CMK (cell line): ENCODE results near the gene MGAT4B.

Source experiments
- DNase-seq: peaks from one replicate; pipeline ENCODE4 v3.0.0-alpha.2; 2010; ENCODE audit warnings: low read depth

Gene MGAT4B

DNA sequence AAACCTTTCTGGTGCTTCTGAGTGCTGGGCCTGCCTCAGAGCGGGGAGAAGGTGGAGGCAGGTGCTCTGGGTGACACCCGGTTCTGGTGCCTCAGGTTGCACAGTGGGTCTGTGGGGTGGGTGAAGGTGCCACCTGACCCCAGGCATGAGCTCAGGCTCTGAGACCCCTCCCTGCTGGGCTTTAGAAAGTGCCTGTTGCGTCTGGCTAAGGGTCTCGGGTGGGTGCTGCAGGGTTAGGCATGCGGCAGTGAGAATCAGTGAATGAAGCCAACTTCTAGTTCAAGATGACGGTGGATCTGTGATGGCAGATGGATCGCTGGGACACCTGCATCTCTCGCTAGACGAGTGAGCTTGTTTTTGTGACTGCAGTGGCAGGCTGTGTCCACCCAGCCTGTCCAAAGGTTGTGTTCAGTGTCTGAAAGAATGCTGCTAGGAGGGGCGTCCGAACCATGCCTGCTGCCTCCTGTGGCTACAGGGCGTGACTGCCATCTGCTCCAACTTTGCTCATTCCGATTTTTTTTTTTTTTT lies 19.1 kb upstream of the MGAT4B start:
- DNase-seq: no peak

DNA sequence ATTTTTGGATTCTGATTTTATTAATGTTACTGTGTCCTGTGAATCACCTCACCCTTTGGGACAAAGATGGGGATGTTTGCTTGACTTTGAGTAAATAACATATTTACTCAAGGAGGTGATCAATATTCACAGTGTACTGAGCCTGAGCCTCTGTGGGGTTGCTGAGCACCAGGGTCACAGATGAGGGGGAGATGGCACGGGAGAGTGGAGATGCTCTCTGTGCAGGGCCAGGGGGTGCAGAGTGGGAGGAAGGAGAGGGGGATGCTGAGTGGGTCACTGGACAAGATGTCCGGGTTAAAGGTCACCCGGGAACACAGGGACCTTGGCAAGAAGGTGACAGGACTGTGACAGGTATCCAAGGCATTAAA lies 18.1 kb upstream of the MGAT4B start:
- DNase-seq: no peak

DNA sequence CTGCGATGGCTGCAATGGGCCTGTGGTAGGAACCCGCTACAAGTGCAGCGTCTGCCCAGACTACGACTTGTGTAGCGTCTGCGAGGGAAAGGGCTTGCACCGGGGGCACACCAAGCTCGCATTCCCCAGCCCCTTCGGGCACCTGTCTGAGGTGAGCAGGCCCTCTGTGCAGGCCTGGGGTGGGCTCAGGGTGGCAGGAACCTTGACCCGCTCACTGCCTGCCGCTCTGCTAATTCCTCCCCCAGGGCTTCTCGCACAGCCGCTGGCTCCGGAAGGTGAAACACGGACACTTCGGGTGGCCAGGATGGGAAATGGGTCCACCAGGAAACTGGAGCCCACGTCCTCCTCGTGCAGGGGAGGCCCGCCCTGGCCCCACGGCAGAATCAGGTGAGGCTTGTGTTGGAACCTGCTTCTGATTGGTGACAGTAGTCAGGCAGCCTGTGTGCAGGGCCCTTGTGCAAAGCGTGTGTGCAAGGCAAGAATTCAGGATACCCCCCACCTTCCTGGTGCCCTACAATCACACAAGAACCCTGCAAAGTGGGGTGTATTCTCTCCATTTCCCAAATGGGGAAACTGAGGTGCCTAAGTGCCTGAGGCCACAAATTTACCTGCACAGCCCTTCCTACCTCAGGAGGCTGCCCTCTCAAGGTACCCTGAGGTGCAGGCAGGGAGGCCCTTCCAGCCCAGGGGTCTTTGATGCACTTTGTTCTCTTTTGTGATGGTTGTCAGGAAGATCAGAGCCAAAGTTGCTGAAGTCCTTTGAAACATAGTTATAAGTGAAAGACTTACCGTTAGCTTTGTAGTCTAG lies 17.5 kb upstream of the MGAT4B start:
- no peak for DNase-seq

DNA sequence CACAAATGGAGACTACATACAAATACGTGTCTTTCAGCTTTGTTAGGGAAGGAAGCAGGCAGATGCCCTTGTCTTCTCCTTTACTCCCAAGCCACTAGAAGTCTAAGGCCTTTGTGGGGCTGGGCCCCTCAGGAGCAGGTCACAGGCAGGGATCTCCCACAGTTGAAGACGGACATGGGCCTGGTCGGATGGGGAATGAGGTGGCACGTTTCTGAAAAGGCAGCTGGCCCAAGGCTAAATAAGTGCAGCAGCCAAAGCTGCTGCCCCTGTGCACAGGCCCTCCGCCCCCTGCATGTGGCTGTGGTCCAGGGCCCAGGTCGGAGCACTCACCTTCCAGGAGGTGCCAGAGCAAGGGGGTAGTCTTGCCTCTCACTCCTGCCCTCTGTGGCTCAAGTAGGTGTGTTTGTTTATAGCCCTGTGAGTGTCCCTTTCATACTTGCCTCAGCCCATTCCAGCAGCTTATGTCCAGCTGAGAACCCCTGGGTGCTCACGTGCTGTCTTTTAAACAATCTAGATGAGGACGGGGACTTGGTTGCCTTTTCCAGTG lies 15.9 kb upstream of the MGAT4B start:
- DNase-seq: no peak

DNA sequence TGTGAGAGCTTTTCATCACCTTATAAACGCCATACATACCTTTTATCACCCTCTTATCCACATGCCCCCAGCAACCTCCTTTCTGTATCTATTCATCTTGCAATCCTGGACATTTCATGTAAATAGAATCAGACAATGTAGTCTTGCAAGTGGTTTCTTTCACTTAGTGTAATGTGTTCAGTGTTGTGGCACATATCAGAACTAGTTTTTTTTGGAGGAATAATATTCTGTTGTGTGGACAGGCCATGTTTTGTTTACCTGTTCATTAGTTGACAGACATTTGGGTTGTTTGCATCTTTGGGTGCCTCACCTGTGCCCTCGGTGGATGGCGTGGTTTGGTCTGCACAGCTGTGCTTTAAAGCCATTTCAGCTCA lies 15.4 kb upstream of the MGAT4B start:
- no peak for DNase-seq

DNA sequence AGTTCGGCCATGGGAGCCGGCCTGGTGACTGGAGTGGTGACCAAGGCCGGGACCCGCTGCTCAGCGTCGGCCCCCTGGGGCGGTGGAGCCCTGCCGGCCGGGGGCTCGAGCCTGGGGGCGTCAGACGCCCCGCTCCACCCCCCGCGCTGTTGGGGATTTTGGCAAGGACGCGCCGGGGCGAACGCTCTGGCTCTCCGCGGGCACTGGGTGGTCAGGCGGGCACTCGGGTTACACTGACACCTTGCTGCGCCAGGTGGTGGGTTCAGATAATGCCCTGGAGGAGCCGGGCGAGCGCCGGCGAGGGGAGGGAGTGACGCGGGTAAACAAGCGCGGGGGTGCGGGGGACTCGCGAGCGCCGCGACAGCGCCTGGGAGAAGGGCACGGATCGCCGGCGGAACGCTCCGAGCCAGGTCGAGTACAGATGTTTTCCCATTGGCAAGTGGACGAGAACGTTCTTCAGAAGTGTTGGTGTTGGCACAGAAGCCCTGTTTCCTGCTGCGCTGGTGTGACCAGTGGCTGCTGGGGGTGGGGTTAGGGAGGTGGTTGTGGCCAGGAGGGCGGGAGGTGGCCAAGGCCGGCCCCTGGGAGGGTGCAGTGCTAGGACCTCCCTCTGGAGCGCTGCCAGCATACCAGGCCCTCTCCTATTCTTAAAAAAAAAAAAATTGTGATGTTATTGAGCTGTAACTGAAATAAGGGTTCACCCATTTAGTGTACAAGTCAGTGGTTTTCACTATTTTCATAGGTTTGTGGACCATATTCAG lies 14.8 kb upstream of the MGAT4B start:
- DNase-seq: no peak

DNA sequence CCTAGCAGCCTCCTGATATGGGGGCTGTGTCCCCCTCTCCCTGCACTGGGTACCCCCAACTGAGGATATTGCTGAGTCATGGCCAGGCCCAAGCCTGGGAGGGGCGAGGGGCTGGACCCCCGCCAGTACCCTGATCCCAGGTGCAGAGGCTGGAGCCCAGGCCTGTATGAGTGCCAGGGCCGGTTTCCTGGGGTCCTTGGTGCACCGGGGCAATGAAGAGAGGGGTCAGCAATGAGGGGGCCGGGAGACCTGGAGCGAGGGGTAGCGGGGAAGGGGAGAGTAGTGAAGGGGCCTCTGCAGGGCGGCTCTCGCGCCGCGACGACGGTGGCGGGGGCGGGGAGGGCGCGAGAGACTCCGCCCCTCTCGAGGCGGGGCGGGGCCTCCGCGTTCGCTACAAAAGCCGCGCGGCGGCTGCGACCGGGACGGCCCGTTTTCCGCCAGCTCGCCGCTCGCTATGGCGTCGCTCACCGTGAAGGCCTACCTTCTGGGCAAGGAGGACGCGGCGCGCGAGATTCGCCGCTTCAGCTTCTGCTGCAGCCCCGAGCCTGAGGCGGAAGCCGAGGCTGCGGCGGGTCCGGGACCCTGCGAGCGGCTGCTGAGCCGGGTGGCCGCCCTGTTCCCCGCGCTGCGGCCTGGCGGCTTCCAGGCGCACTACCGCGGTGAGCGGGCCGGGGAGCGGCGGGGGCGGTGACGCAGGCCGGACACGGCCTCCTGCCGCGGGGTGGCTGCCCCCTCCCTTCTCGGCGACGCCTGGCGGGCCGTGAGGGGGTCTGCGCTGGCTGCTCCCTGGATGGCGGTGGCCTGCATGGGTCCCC lies 14.0 kb upstream of the MGAT4B start, which contains the start of gene SQSTM1:
Gene SQSTM1, plus strand, starts transcription at position 423 of the 815 bp plus-strand sequence. Its CDS starts 32 bp downstream, at position 455.
- DNase-seq: no peak

DNA sequence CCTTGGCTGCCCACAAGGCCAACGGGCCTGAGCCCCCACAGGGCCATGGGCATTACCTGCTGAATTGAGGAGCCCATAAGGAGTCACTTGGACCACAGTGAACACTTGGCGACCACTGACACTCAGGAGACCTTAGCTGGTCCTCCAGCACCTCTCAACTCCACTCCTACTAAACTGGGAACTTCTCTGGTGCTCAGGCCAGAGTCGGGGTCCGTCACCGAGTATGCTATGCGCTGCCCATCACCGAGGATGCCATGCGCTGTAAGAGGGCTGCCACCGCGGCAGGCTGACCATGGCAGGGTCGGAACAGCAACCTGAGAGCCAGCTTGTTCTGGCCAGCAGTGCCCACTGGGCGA lies 13.4 kb upstream of the MGAT4B start:
- no peak for DNase-seq

DNA sequence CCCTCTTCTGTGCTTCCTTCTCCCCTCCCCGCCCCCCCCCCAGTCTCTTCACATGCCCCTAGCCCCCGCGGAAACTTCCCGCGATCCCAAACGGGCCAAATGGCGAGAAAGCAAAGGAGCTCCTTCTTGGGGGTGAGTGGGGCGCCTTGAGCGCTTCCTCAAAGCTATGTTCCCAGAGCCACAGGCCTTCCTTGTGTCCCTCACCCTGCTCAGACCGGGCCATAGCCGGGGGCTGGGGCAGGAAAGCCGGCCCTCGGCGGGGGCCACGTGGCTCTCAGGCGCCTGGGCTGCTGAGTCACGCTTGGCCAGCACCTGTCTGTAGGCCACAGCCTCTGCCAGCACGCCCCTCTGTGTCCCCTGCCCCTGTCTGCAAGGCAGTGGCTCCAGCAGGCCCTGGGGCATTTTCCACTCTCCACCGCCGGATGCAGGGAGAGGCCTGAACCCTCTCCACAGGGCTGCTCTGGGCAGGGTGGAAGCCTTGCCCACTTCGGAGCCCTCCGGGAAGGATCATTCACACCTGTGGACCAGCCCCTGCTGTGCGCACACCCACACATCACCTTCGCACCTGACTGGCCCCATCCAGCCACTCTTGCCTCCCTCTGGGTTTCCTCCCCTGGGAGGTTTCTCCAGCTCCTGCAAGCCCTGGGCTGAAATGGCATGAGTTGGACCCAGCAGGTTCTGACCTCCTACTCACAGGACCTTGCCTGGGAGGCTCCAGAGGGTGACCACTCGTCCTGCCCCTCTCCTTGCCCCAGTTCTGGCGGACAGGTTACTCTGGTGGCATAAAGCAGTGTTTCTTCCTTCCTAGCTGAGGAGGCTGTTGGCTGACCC lies 12.8 kb upstream of the MGAT4B start:
- no peak for DNase-seq

DNA sequence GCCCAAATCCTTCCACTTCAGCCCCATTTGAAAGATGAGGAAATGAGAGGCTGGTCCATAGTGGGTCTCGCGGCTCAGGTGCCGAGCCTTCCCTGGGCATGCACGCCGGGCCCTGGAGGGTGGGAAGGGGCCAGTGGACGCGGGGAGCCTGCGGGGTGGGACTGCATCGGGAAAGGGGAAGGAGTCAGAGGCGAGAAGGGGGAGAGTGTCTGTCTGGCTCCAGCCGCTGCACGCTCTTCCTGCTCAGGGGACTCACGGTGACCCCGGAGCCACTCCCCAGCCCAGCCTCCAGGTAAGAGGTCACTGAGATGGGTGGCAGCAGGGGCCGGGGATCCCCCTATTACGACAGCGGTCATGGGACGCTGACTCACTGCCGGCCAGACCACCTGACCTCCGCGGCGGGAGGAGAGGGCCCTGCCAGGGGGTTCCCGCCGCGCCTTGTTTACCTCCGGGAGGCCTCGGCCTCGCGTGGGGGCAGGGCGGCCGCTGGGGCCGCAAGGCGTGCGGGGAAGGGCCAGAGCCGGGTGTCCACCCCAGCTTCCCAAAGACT lies 12.2 kb upstream of the MGAT4B start:
- peak; percentile 86 for DNase-seq

DNA sequence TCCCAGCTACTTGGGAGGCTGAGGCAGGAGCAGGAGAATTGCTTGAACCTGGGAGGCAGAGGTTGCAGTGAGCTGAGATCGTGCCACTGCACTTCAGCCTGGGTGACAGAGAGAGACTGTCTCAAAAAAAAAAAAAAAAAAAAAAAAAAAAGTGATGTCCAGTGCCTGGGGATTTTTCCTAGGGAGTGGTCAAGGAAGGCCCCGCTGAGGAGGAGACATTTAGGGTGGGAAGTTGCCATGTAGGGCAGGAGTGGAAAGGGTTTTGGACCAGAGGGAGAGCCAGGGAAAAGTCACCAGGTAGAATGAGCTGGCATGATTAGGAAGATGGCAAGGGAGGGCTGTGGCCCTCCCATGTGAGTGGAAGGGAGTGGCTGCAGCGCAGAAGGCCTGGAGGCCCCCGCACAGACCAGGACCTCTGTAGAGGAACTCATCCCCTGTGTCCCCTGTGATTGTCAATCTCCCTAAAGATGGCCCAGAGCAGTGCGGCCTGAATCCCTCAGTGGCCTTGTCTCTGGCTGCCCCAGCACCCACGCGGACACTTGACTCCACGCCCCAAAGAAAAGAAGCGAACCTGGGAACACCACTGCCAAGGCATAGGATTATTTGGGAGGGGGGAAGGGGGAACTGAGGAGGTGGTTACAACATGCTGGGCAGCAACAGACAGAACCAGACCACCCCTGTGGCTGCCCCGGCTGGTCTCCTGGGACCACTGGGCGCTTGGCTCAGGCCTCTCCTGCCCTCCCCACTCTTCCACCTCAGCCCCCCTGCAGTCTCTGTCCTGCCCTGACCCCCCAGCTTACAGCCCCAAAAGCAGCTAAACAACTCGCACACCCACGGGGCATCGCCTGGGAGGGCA lies 11.5 kb upstream of the MGAT4B start:
- DNase-seq: no peak

DNA sequence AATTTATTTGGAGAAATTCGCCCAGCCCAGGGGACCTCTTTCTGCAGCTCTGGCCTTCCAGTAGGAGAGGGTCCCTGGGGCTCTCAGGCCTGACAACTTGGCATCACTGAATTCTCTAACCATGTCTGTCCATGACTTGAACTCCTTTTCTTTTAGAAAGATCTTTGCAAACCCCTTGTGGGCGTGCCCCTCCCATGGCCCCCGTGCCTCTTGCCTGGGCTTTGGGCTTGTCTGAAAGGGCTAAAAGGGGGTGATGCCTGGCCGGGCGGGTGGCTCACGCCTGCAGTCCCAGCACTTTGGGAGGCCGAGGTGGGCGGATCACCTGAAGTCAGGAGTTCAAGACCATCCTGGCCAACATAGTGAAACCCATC lies 10.8 kb upstream of the MGAT4B start:
- no peak for DNase-seq

DNA sequence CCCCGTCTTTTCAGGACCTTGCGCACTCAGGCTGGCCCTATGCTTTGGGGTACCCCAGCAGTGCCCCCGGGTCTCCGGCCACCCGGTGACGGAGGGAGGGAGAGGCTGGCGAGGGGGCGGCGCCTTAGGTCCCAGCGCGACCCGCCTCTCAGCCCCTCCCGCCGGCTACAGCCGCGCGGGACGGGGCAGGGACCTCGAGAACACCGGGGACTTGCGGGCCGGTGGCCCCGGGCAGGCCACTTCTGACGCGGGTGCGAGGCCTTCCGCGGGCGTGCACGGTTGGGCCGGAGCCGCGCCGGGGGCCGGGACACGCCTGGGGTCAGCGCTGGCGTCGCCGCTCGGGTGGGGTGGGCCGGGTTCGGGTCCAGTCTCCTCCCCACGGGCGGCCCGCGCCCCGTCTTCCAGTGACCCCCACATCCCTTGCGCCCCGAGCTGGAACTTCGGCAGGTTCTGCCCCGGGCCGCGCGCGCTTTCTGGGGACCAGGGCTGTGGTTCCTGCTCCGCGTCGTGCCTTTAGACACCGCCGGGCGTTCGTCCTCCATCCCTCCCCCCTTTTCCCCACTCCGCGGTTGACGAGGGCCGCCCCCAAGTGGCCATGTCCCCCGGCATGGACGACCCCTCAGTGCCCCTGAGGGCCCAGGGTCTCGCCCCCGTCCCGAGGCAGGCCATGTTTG lies 10.3 kb upstream of the MGAT4B start:
- no peak for DNase-seq

DNA sequence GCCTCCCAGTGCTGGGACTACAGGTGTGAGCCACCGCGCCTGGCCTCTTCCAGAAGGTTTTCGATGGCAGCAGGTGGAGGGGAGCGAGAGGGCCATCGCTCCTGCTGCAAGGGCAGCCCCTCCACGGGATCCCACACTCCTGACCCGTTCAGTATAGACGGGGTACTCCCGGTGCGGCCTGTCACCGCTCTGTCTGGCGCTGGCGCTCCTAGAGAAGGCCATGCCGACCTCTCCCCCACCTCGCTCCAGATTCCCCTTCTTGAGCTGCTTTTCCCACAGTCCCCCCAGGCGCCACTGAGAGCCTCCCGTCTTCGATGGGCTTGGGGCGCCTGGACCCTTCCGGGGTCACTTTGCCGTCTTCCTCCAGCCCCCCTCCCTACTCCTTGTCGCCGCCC lies 9.7 kb upstream of the MGAT4B start:
- DNase-seq: no peak

DNA sequence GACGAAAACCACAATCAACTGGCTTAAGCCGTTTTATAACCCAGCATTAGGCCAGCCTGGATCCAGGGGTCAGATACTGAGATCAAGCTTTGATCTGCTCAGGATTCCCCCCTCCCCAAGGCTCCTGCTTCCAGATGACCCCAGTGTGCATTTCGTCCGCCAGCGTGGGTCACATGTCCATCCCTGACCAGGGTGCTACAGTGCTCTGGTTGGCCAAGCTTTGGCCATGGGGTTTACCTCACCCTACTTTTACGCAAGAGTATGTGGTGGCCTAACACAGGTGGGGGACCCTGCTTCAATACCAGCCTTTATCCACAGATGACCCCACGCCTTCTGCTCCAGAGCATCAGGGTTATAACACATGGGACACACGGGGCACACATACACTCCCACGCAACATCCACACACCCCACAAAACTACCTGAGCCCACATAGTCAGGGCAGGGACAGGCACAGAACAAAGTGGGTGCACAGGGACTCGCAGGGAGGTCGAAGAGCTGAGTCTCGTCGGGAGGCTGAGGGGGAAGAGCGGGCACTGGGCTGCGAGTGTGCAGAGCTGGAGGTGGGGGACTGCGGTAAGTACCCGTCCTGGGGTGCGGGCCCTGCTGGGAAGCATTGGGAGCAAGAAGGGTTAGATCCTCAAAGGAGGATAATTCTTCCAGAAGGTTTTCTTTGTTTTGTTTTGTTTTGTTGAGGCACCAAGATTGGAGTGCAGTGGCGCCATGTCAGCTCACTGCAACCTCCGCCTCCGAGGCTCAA lies 9.0 kb upstream of the MGAT4B start:
- no peak for DNase-seq

DNA sequence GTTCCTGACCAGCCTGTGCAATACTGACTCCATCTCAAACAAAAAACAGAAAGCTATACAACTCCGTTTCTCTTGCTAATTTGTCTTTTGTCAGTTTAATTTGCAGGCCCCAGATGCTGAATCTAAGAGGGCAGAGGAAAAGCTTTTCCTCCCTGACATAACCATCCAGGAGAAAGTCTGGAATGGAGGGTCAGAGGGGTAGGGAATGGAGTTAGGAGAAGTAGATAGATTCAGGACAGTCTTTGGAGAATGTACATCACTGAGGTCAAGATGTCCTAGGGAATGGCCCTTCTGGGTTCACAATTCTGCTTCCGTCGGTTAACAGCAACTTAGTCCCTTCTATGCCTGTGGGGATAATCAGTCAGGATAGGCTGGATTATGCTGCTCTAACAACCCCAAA lies 7.4 kb upstream of the MGAT4B start:
- no peak for DNase-seq

DNA sequence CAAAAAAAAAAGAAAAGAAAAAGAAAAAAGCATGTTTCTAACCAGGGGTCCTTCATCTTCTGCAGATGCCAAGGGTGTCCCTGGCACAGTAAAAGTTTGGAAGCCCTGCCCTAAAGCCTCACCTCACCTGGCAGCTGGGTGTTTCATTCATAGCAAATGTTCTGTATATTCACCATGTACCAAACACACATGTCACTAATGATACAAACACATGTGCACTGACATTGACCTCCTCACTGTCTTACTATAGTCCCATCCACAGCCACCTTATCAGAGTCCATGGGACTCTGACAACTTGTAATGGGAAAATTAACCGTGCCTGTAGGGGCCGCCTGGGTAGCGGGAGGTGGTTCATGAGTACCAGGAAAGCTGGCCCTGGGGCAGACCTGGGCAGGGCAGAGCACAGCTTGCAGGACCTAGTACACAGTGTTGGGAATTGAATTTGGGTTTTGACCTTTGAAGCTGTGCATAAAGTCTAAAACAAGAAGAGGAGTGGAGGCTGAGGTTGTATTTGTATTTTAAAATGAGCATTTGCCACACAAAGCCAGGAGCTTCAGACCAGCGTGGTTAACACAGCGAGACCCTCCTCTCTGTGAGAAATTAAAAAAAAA lies 6.4 kb upstream of the MGAT4B start:
- no peak for DNase-seq

DNA sequence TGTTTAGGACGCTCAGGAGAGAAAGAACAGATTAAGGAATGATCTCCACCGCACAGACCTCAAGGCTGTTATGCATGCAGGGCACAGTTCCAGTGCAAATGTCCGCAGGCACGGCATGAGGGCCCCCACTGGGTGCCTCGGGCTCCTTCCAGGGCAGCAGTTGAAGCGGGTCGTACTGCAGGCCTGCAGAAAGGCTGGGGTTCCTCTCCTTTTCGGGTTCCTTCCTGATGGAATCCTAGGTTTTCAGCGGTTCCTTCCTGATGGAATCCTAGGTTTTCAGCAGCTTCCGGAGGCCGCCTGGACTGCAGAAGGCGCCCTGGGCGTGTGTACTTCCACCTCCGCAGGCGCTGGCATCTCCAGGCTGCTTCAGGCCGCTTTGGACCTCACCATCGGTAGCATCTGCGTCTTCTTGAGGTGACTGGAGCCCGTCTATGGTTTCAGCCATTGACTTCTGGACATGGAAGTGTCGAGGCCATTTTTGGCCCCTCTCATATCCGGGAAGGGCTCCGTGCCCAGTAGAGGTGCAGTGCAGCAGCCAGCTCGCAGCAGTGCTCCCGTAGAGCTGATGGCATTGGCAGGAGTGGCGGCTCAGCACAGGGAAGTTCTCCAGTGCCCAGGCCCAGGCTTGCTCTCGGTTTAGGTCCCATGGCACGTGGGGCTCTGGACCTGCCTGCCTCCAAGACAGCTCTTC lies 5.6 kb upstream of the MGAT4B start:
- no peak for DNase-seq
